GM12878 (cell line): ENCODE data around the gene FHOD3. TPM values are rescaled to one million over a fixed set of nuclear protein-coding genes. Genes with fewer than 3 reads are reported as not detected.

ENCODE experiments used
- ATAC-seq: fragments of 200-7000 bp; cut with Tn5 transposase; 3 replicates; pipeline ENCODE4 v1.9.1; 2020; ENCODE audit warnings: mild to moderate bottlenecking, moderate library complexity
- BruUV-seq: library from RNA; stranded (reverse); fragments of 400-500 nt; replicated peaks from 2 replicates; lab custom pipeline; 2021; lab: Mats Ljungman, UMichigan
- CTCF ChIA-PET: fragments of 300-600 bp; sonication (Branson Sonifier 250); formaldehyde crosslinking; extraction: SDS; loops from one replicate; lab custom pipeline; 2021; ENCODE audit warnings: inconsistent platforms; lab: Yijun Ruan, JAX
- POLR2A ChIA-PET: fragments of 350-600 bp; formaldehyde crosslinking; extraction: SDS; loops from one replicate; lab custom pipeline; 2021; ENCODE audit warnings: inconsistent platforms; lab: Charles Lee
- RAD21 ChIA-PET: fragments of 300-600 bp; sonication (Branson Sonifier 250); formaldehyde crosslinking; loops from one replicate; lab custom pipeline; 2023; ENCODE audit warnings: antibody characterized with exemption; ENCODE audit not compliant: unreplicated experiment; lab: Charles Lee
- SMC1A ChIA-PET: fragments of 300-600 bp; sonication (Branson Sonifier 250); formaldehyde crosslinking; loops from one replicate; lab custom pipeline; 2023; ENCODE audit not compliant: unreplicated experiment, uncharacterized antibody; lab: Charles Lee
- DNase-seq: peaks from one replicate; pipeline ENCODE4 v3.0.0-alpha.2; 2011; ENCODE audit warnings: low read depth, low spot score
- FAIRE-seq: peaks from 3 replicates; lab custom pipeline; 2011; peaks lifted over from hg19 to GRCh38; lab: Jason Lieb, UNC
- H2AFZ ChIP-seq: 2 replicates; pipeline ENCODE4 v1.6.0; 2011; ENCODE audit warnings: low read depth, low read length, control low read depth; ENCODE audit not compliant: control insufficient read depth
- H3K27ac ChIP-seq: 2 replicates; pipeline ENCODE4 v1.5.1; 2011; ENCODE audit warnings: control low read depth; ENCODE audit not compliant: control insufficient read depth, insufficient read depth
- H3K27me3 ChIP-seq, 2 experiments: replicated peaks in 1 of 2; 2 replicates each; pipeline versions ENCODE4 v1.6.0 to v1.6.1; 2011; ENCODE audit warnings: low read length in 1 of 2; ENCODE audit not compliant: control insufficient read depth in 2 of 2, insufficient read depth in 2 of 2
- H3K36me3 ChIP-seq, 2 experiments: 2 replicates each; pipeline ENCODE4 v1.5.1; 2011; ENCODE audit warnings: low read length in 1 of 2; ENCODE audit not compliant: control insufficient read depth in 2 of 2, insufficient read depth in 2 of 2
- H3K4me1 ChIP-seq: 2 replicates; pipeline ENCODE4 v1.6.1; 2011; ENCODE audit warnings: mild to moderate bottlenecking, low read length, moderate library complexity, mixed read lengths; ENCODE audit not compliant: control insufficient read depth, insufficient read depth
- H3K4me2 ChIP-seq: 2 replicates; pipeline ENCODE4 v1.6.0; 2011; ENCODE audit warnings: control low read depth; ENCODE audit not compliant: control insufficient read depth, insufficient read depth
- H3K4me3 ChIP-seq: fragments of 200-600 bp; sonication (generic); 2 replicates; pipeline ENCODE4 v1.5.1; 2016
- H3K79me2 ChIP-seq: 2 replicates; pipeline ENCODE4 v1.6.0; 2011; ENCODE audit warnings: low read length; ENCODE audit not compliant: control insufficient read depth, insufficient read depth
- H3K9ac ChIP-seq: 2 replicates; pipeline ENCODE4 v1.8.0; 2011; ENCODE audit warnings: low read length, control low read depth, mixed read lengths; ENCODE audit not compliant: control insufficient read depth, insufficient read depth
- H3K9me3 ChIP-seq: replicated peaks from 3 replicates; pipeline ENCODE4 v1.5.1; 2011; ENCODE audit warnings: mild to moderate bottlenecking, low read length; ENCODE audit not compliant: control insufficient read depth, insufficient read depth
- H4K20me1 ChIP-seq: 2 replicates; pipeline ENCODE4 v1.6.0; 2011; ENCODE audit not compliant: control insufficient read depth, insufficient read depth
- CBFB ChIP-seq: IDR thresholded peaks from 2 replicates; pipeline ENCODE4 v1.6.1; 2016; ENCODE audit warnings: antibody characterized with exemption, low read depth
- CHD2 ChIP-seq: IDR thresholded peaks from 2 replicates; pipeline ENCODE4 v1.6.1; 2011; ENCODE audit warnings: low read depth, low read length, improper control_type of control experiment, borderline replicate concordance
- CHD4 ChIP-seq: fragments of 200-600 bp; sonication (generic); IDR thresholded peaks from 2 replicates; pipeline ENCODE4 v1.6.1; 2016; ENCODE audit warnings: mild to moderate bottlenecking
- IKZF2 ChIP-seq, 2 experiments: fragments of 450-650 bp; IDR thresholded peaks; 2 replicates each; pipeline ENCODE4 v1.6.1; 2017; ENCODE audit warnings: mild to moderate bottlenecking in 2 of 2, moderate library complexity in 2 of 2
- MEF2B ChIP-seq: fragments of 450-650 bp; IDR thresholded peaks from 2 replicates; pipeline ENCODE4 v1.6.1; 2018; ENCODE audit warnings: mild to moderate bottlenecking, moderate library complexity; ENCODE audit not compliant: partially characterized antibody, poor library complexity, severe bottlenecking
- POU2F2 ChIP-seq: IDR thresholded peaks from 3 replicates; pipeline ENCODE4 v1.6.1; 2011; ENCODE audit warnings: low read depth, mild to moderate bottlenecking, low read length, borderline replicate concordance
- REST ChIP-seq: IDR thresholded peaks from 2 replicates; pipeline ENCODE4 v1.6.1; 2012; ENCODE audit warnings: mild to moderate bottlenecking, low read depth, low read length
- STAT3 ChIP-seq: IDR thresholded peaks from 2 replicates; pipeline ENCODE4 v1.6.1; 2011; ENCODE audit warnings: low read depth, low read length, improper control_type of control experiment
- SUPT20H ChIP-seq: IDR thresholded peaks from 2 replicates; pipeline ENCODE4 v1.6.1; 2011; ENCODE audit warnings: low read depth, mild to moderate bottlenecking, low read length, moderate library complexity, borderline replicate concordance; ENCODE audit not compliant: control insufficient read depth
- YBX1 ChIP-seq: fragments of 450-650 bp; IDR thresholded peaks from 2 replicates; pipeline ENCODE4 v1.6.1; 2016; ENCODE audit warnings: antibody characterized with exemption
- ZNF24 ChIP-seq: fragments of 450-650 bp; IDR thresholded peaks from 2 replicates; pipeline ENCODE4 v1.6.1; 2017; ENCODE audit warnings: antibody characterized with exemption, mild to moderate bottlenecking
- WGBS: methylation state at CpG from one replicate; pipeline ENCODE4 v1.1.6; 2016; ENCODE audit warnings: low lambda C conversion rate; ENCODE audit not compliant: insufficient replicate concordance, insufficient coverage; ENCODE audit errors: missing lambda C conversion rate; 5-methylcytosine and 5-hydroxymethylcytosine counted together
- in situ Hi-C: fragments of 300-500 bp; cut with MboI; formaldehyde crosslinking; loops from 9 replicates; pipeline ENCODE4 v1.14.3; 2018; ENCODE audit warnings: mixed read lengths
- intact Hi-C: fragments of 100-400 bp; cut with micrococcal nuclease; formaldehyde crosslinking; loops from one replicate; pipeline ENCODE4 v1.14.2; 2022; ENCODE audit not compliant: unreplicated experiment
- polyA plus RNA-seq, 11 experiments: library from polyadenylated mRNA; depleted of rRNA in 4 of 11; unstranded in 6 of 11; stranded (reverse) in 5 of 11; fragments of >200 nt; fragmentation: Nextera tagmentation in 4 of 11; fragmentation: Illumina TruSeq in 1 of 11; extraction: Ambion mirVana in 4 of 11; extraction: Trizol in 1 of 11; gene quantifications; 1 replicate in 1 of 11; 2 replicates in 10 of 11; pipeline versions ENCODE4 v1.2.1 to v1.2.3, GENCODE V29; 2011 to 2016; ENCODE audit warnings: inconsistent platforms in 2 of 11, missing spikeins in 2 of 11, low read depth in 1 of 11
- total RNA-seq, 4 experiments: library from RNA; depleted of rRNA in 3 of 4; stranded (reverse); fragments of >200 nt in 3 of 4; fragmentation: Illumina TruSeq in 1 of 4; extraction: Trizol in 1 of 4; gene quantifications; 2 replicates each; pipeline versions ENCODE4 v1.2.1 to v1.2.3, GENCODE V29; 2013 to 2021
- TF ChIP-seq, protein P1 (sequence below): IDR thresholded peaks from 2 replicates; pipeline ENCODE4 v1.6.1; 2011; ENCODE audit warnings: borderline replicate concordance, low read depth, mild to moderate bottlenecking, moderate library complexity, low read length; ENCODE audit not compliant: insufficient read depth, poor library complexity, severe bottlenecking

The FHOD3 gene
- total and polyA plus RNA-seq, 10 of the 15 experiments (the other 5 are each of a cell fraction or from before 2014, with no cell fraction given): 0.77 to 26.7 (median 10.4) TPM

DNA sequence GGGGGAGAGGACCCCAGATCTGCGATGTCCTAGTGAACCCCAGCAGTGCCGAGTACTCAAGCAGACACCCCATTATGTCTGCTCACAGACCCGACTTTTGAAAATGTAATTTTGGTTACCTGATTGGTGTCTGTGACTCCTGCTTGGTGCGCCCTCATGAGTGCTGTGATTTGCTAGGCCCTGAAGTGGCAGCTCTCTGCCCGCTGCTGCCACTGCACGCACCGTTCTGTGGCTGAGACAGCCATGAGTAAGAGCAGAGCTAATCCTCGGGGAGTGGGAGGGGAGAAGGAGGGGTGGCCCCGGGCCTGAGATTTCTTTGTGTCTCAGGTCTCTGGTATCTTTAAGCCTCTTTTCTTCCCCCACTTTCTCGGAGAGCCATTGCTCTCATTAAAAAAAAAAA is 18.2 kb downstream of the FHOD3 start:
- H2AFZ ChIP-seq: no peak overlapping the region
- in situ Hi-C loops: no loop called here
- no peaks in the 10 kb centered on the region for H4K20me1 ChIP-seq
- BruUV-seq: no TSS peak
- RAD21 ChIA-PET: interaction anchor here (1.0 to 1.7 kb wide), 7 partner anchors 11 to 50 kb away, joined by 3 to 9 read pairs (median 3); partner anchors contain the start of gene FHOD3
- no peaks in the 10 kb centered on the region for H3K27me3 ChIP-seq
- H3K4me3 ChIP-seq: no peak overlapping the region
- no peaks in the 10 kb centered on the region for H3K36me3 ChIP-seq
- H3K27ac ChIP-seq: no peak overlapping the region
- TF ChIP-seq POU2F2: no peak
- TF ChIP-seq ZNF24: no peak
- TF ChIP-seq MEF2B: peak; percentile 30
- POLR2A ChIA-PET: interaction anchor here (0.7 to 2.0 kb wide), 4 partner anchors 11 to 90 kb away, joined by 3 to 6 read pairs (median 4); no protein-coding TSS in a partner anchor
- WGBS: 51% methylated on average over 10 of the region's 10 CpGs
- H3K9me3 ChIP-seq: no peaks in the 10 kb centered on the region
- ATAC-seq (peak; percentile 48), FAIRE-seq (no peak), DNase-seq (no peak)
- intact Hi-C loops: no loop called here
- H3K9ac ChIP-seq: no peak overlapping the region
- H3K4me2 ChIP-seq: no peak overlapping the region
- H3K79me2 ChIP-seq: no peaks in the 10 kb centered on the region; the same call in 1 of the 2 replicates
- SMC1A ChIA-PET: interaction anchor here (0.7 to 2.9 kb wide), 7 partner anchors 9 to 79 kb away, joined by 3 to 17 read pairs (median 3); no protein-coding TSS in a partner anchor
- CTCF ChIA-PET: interaction anchor here (0.9 to 1.3 kb wide), 2 partner anchors 11 to 13 kb away, joined by 3 to 5 read pairs; no protein-coding TSS in a partner anchor
- no peaks in the 10 kb centered on the region for H3K4me1 ChIP-seq

DNA sequence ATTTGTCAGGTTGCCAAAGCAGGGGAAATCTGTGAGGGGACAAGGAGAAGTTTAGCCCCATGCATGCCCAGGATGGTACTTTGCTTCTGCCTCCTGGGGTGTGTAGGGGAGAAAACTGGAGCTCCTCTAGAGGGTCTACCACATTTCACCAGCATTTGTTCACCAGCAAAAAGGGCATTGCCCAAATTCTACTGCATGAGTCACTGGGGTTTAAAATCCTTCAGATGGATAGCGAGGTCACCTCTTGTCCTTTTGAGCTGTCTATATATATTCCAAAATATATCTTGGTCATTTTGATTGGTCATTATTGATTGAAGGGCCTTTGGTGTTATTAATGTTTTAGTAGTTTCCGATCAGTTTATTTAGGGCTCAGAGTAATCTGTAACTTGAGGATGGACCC is 18.7 kb downstream of the FHOD3 start:
- 60% methylated on average over 2 of the region's 2 CpGs for WGBS
- ATAC-seq: no peak
- Histone ChIP-seq H3K9me3 (no peaks in the 10 kb centered on the region), H3K27me3 (no peaks in the 10 kb centered on the region), H3K36me3 (no peaks in the 10 kb centered on the region), H3K4me1 (no peaks in the 10 kb centered on the region), H3K27ac (no peak overlapping the region), H3K9ac (no peak overlapping the region), H2AFZ (no peak overlapping the region), H3K79me2 (no peaks in the 10 kb centered on the region; the same call in 1 of the 2 replicates), H3K4me3 (no peak overlapping the region), H3K4me2 (no peak overlapping the region), H4K20me1 (no peaks in the 10 kb centered on the region)
- RAD21 ChIA-PET: interaction anchor here (1.0 to 1.7 kb wide), 7 partner anchors 12 to 50 kb away, joined by 3 to 9 read pairs (median 3); partner anchors contain the start of gene FHOD3
- CTCF ChIA-PET: interaction anchor here (0.7 to 1.3 kb wide), 4 partner anchors 10 to 302 kb away, joined by 3 to 5 read pairs (median 3); no protein-coding TSS in a partner anchor
- no peak for DNase-seq
- BruUV-seq: no TSS peak
- intact Hi-C loops (no loop called here), in situ Hi-C loops (no loop called here)
- POLR2A ChIA-PET: interaction anchor here (0.9 to 2.0 kb wide), 3 partner anchors 10 to 89 kb away, joined by 3 to 6 read pairs (median 4); no protein-coding TSS in a partner anchor
- SMC1A ChIA-PET: interaction anchor here (0.6 to 2.9 kb wide), 8 partner anchors 9 to 896 kb away, joined by 3 to 17 read pairs (median 3); no protein-coding TSS in a partner anchor
- FAIRE-seq: no peak
- TF ChIP-seq CHD2 (no peak), STAT3 (no peak), SUPT20H (no peak), CBFB (no peak), CHD4 (no peak), YBX1 (no peak), IKZF2 (IDR thresholded peaks at IDR 0.05) (no peak), REST (no peak)
- TF ChIP-seq, protein P1, sequence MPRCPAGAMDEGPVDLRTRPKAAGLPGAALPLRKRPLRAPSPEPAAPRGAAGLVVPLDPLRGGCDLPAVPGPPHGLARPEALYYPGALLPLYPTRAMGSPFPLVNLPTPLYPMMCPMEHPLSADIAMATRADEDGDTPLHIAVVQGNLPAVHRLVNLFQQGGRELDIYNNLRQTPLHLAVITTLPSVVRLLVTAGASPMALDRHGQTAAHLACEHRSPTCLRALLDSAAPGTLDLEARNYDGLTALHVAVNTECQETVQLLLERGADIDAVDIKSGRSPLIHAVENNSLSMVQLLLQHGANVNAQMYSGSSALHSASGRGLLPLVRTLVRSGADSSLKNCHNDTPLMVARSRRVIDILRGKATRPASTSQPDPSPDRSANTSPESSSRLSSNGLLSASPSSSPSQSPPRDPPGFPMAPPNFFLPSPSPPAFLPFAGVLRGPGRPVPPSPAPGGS: no peak
